K562 (cell line): ENCODE data around the gene COMMD9. TPM values are rescaled to one million over a fixed set of nuclear protein-coding genes. Genes with fewer than 3 reads are reported as not detected.
A peak's percentile ranks its signal among the peaks of the same experiment; 100 is the strongest.

ENCODE experiments used
- ATAC-seq: fragments of 200-7000 bp; cut with Tn5 transposase; 3 replicates; pipeline ENCODE4 v1.9.1; 2020; ENCODE audit warnings: moderate library complexity
- BruUV-seq: library from RNA; stranded (reverse); fragments of 400-500 nt; replicated peaks from 2 replicates; lab custom pipeline; 2021; lab: Mats Ljungman, UMichigan
- CTCF ChIA-PET: fragments of 300-600 bp; formaldehyde crosslinking; extraction: SDS; loops from one replicate; lab custom pipeline; 2021; ENCODE audit warnings: low intra/inter-chr PET ratio; lab: Yijun Ruan, JAX
- POLR2A ChIA-PET: fragments of 300-600, 350-650 bp; sonication (Branson Sonifier 250); formaldehyde crosslinking; extraction: SDS; loops from one replicate; lab custom pipeline; 2021; ENCODE audit warnings: antibody characterized with exemption, inconsistent platforms; lab: Yijun Ruan, JAX
- DNase-seq, 4 experiments: peaks; one replicate each; pipeline versions ENCODE4 v3.0.0 to v3.0.0-alpha.2; 2011 to 2018; ENCODE audit warnings: low spot score in 3 of 4, mixed read lengths in 3 of 4; ENCODE audit errors: extremely low read depth in 1 of 4
- FAIRE-seq: peaks from 2 replicates; lab custom pipeline; 2011; peaks lifted over from hg19 to GRCh38; lab: Jason Lieb, UNC
- H2AFZ ChIP-seq: 2 replicates; pipeline ENCODE4 v1.6.0; 2011; ENCODE audit warnings: low read depth, low read length, control low read depth, inconsistent platforms
- H3K27ac ChIP-seq: fragments of 200-600 bp; 3 replicates; pipeline ENCODE4 v1.8.0; 2011; ENCODE audit warnings: low read depth, mild to moderate bottlenecking, control low read depth, inconsistent platforms, low read length, moderate library complexity, mixed read lengths; ENCODE audit errors: extremely low read depth
- H3K27me3 ChIP-seq, 2 experiments: fragments of 300-600 bp in 1 of 2; 2 replicates in 1 of 2; 3 replicates in 1 of 2; pipeline versions ENCODE4 v1.6.0 to v1.8.0; 2011; ENCODE audit warnings: inconsistent platforms in 2 of 2, low read length in 2 of 2, mild to moderate bottlenecking in 1 of 2, mixed read lengths in 1 of 2, moderate library complexity in 1 of 2; ENCODE audit not compliant: control insufficient read depth in 2 of 2, insufficient read depth in 2 of 2
- H3K36me3 ChIP-seq: fragments of 300-600 bp; 3 replicates; pipeline ENCODE4 v1.8.0; 2011; ENCODE audit warnings: mild to moderate bottlenecking, low read length, inconsistent platforms; ENCODE audit not compliant: control insufficient read depth, insufficient read depth
- H3K4me1 ChIP-seq, 2 experiments: fragments of 200-600 bp in 1 of 2; replicated peaks in 1 of 2; 2 replicates in 1 of 2; 3 replicates in 1 of 2; pipeline versions ENCODE4 v1.5.1 to v1.8.0; 2011; ENCODE audit warnings: inconsistent platforms in 2 of 2, low read length in 2 of 2, mild to moderate bottlenecking in 1 of 2, mixed read lengths in 1 of 2, moderate library complexity in 1 of 2; ENCODE audit not compliant: control insufficient read depth in 2 of 2, insufficient read depth in 2 of 2
- H3K4me2 ChIP-seq: 2 replicates; pipeline ENCODE4 v1.6.1; 2011; ENCODE audit warnings: low read length, control low read depth, inconsistent platforms, mixed read lengths; ENCODE audit not compliant: insufficient read depth
- H3K4me3 ChIP-seq: fragments of 200-600 bp; sonication (generic), shearing (Covaris generic); 2 replicates; pipeline ENCODE4 v1.5.1; 2016; ENCODE audit warnings: control low read depth, inconsistent platforms
- H3K79me2 ChIP-seq: fragments of 200-600 bp; 3 replicates; pipeline ENCODE4 v1.8.0; 2011; ENCODE audit warnings: low read length, inconsistent platforms; ENCODE audit not compliant: control insufficient read depth, insufficient read depth
- H3K9ac ChIP-seq, 2 experiments: 2 replicates each; pipeline versions ENCODE4 v1.6.0 to v1.6.1; 2011; ENCODE audit warnings: low read depth in 2 of 2, low read length in 2 of 2, control low read depth in 1 of 2, inconsistent platforms in 1 of 2, mild to moderate bottlenecking in 1 of 2, mixed read lengths in 1 of 2; ENCODE audit not compliant: insufficient read depth in 1 of 2
- H3K9me1 ChIP-seq: one replicate; pipeline ENCODE4 v1.6.0; 2011; ENCODE audit warnings: inconsistent platforms, mild to moderate bottlenecking, low read length, moderate library complexity; ENCODE audit not compliant: control insufficient read depth, insufficient read depth
- H3K9me3 ChIP-seq: replicated peaks from 2 replicates; pipeline ENCODE4 v1.5.1; 2011; ENCODE audit warnings: low read depth, low read length, inconsistent platforms; ENCODE audit not compliant: control insufficient read depth, insufficient read depth
- H4K20me1 ChIP-seq: replicated peaks from 2 replicates; pipeline ENCODE4 v1.6.1; 2011; ENCODE audit warnings: low read length, inconsistent platforms, mixed read lengths; ENCODE audit not compliant: control insufficient read depth, insufficient read depth
- ZNF121 ChIP-seq: sonication (generic); formaldehyde crosslinking; conservative IDR thresholded peaks from 2 replicates; pipeline ENCODE4 v1.8.0; 2022; ENCODE audit warnings: missing genetic modification reagents
- ZNF407 ChIP-seq: fragments of 450-650 bp; IDR thresholded peaks from 2 replicates; pipeline ENCODE4 v1.6.1; 2016; ENCODE audit warnings: low read depth
- WGBS: fragments of 100-300 bp; shearing (Covaris generic); methylation state at CpG from one replicate; pipeline ENCODE4 v1.1.6; 2016; ENCODE audit warnings: low coverage, mixed read lengths; ENCODE audit not compliant: insufficient coverage; ENCODE audit errors: missing lambda C conversion rate; 5-methylcytosine and 5-hydroxymethylcytosine counted together
- in situ Hi-C: fragments of 300-500 bp; cut with MboI; formaldehyde crosslinking; loops from 4 replicates; pipeline ENCODE4 v1.15.0; 2018; ENCODE audit warnings: inconsistent platforms, mixed read lengths
- intact Hi-C: fragments of 100-400 bp; cut with micrococcal nuclease; formaldehyde crosslinking; loops from 2 replicates; pipeline ENCODE4 v1.14.2; 2022
- polyA plus RNA-seq, 8 experiments: library from polyadenylated mRNA; depleted of rRNA in 4 of 8; stranded (reverse) in 5 of 8; unstranded in 3 of 8; fragments of >200 nt; fragmentation: Nextera tagmentation in 2 of 8; fragmentation: Illumina TruSeq in 1 of 8; extraction: Ambion mirVana in 2 of 8; extraction: Trizol in 1 of 8; gene quantifications; 2 replicates each; pipeline versions ENCODE4 v1.2.1 to v1.2.3, GENCODE V29; 2011 to 2014; ENCODE audit warnings: inconsistent platforms in 1 of 8, missing spikeins in 1 of 8
- total RNA-seq, 7 experiments: library from RNA; depleted of rRNA in 6 of 7; stranded (reverse); fragments of >200 nt in 6 of 7; fragmentation: Illumina TruSeq in 2 of 7; extraction: Trizol in 2 of 7; gene quantifications; 2 replicates each; pipeline versions ENCODE4 v1.2.1 to v1.2.3, GENCODE V29; 2011 to 2021; ENCODE audit warnings: low replicate concordance in 1 of 7

Gene COMMD9
- total and polyA plus RNA-seq, 9 of the 15 experiments (the other 6 are each of a cell fraction or from before 2014, with no cell fraction given): 27.3 to 121 (median 48.0) TPM

GRCh38 chr11:36240173-36240572, 49.1 kb downstream of the COMMD9 start:
- no peaks in the 10 kb centered on the region; the same call in 1 of the 2 replicates for H4K20me1 ChIP-seq
- in situ Hi-C loops (no loop called here), intact Hi-C loops (no loop called here)
- TF ChIP-seq ZNF407 (no peak), ZNF121 (CRISPR knock-in tag) (0 out of 2 replicates have a peak, but pooled peaks have one; percentile 15)
- H3K4me3 ChIP-seq: no peak overlapping the region
- FAIRE-seq (no peak), DNase-seq (no peak), ATAC-seq (no peak)
- H3K9ac ChIP-seq: no peak overlapping the region
- peaks cover 0 to 5% of the 10 kb centered on the region in 2 experiments; a peak in 1 of 5 replicates for H3K27me3 ChIP-seq
- no peak overlapping the region for H2AFZ ChIP-seq
- no peak overlapping the region for H3K27ac ChIP-seq
- ChIA-PET CTCF (no interaction called here), POLR2A (interaction anchor here (0.6 kb wide), 1 partner anchor 495 kb away, joined by 3 read pairs; no protein-coding TSS in a partner anchor)
- H3K9me1 ChIP-seq: no peaks in the 10 kb centered on the region
- no peak overlapping the region for H3K4me2 ChIP-seq
- no peaks in the 10 kb centered on the region for H3K4me1 ChIP-seq
- H3K36me3 ChIP-seq: no peaks in the 10 kb centered on the region
- H3K9me3 ChIP-seq: no peaks in the 10 kb centered on the region
- 3% methylated on average over 4 of the region's 4 CpGs for WGBS
- no peaks in the 10 kb centered on the region for H3K79me2 ChIP-seq
- BruUV-seq: no TSS peak
